Caco-2 (cell line): ENCODE results near the gene ANKRD27. TPM values are rescaled to one million over a fixed set of nuclear protein-coding genes. Genes with fewer than 3 reads are reported as not detected.

Experiments used
- BruUV-seq: library from RNA; stranded (reverse); fragments of 400-500 nt; replicated peaks from 2 replicates; lab custom pipeline; 2021; lab: Mats Ljungman, UMichigan
- CTCF ChIA-PET: fragments of 300-600 bp; sonication (Branson Sonifier 250); formaldehyde crosslinking; loops from one replicate; lab custom pipeline; 2022; ENCODE audit warnings: antibody characterized with exemption; lab: Charles Lee
- POLR2A ChIA-PET: fragments of 300-600 bp; sonication (Branson Sonifier 250); formaldehyde crosslinking; loops from one replicate; lab custom pipeline; 2022; ENCODE audit warnings: antibody characterized with exemption; lab: Charles Lee
- DNase-seq, 2 experiments: peaks; one replicate each; pipeline versions ENCODE4 v3.0.0 to v3.0.0-alpha.2; 2020 to 2022
- H3K27me3 ChIP-seq: replicated peaks from 2 replicates; pipeline ENCODE4 v1.6.0; 2011; ENCODE audit warnings: low read length; ENCODE audit not compliant: control insufficient read depth, insufficient read depth
- H3K36me3 ChIP-seq: 2 replicates; pipeline ENCODE4 v1.5.1; 2011; ENCODE audit warnings: low read length; ENCODE audit not compliant: control insufficient read depth, insufficient read depth
- H3K4me1 ChIP-seq: fragments of 250-450 bp; sonication (Bioruptor Pico); 2 replicates; pipeline ENCODE4 v1.5.1; 2020; ENCODE audit warnings: mild to moderate bottlenecking
- H3K4me3 ChIP-seq: 2 replicates; pipeline ENCODE4 v1.5.1; 2011; ENCODE audit warnings: low read depth, mild to moderate bottlenecking, control low read depth, low read length
- H3K9me3 ChIP-seq: fragments of 250-450 bp; sonication (Bioruptor Pico); 2 replicates; pipeline ENCODE4 v1.5.1; 2020; ENCODE audit warnings: mild to moderate bottlenecking, moderate library complexity
- H3K27ac Mint-ChIP-seq: one replicate; pipeline ENCODE4 v1.8.0; 2022; ENCODE audit warnings: mixed read lengths; ENCODE audit not compliant: unreplicated experiment
- H3K27me3 Mint-ChIP-seq: one replicate; pipeline ENCODE4 v1.8.0; 2022; ENCODE audit warnings: mixed read lengths; ENCODE audit not compliant: insufficient read depth, unreplicated experiment
- H3K36me3 Mint-ChIP-seq: one replicate; pipeline ENCODE4 v1.8.0; 2022; ENCODE audit warnings: mild to moderate bottlenecking, mixed read lengths; ENCODE audit not compliant: insufficient read depth, unreplicated experiment
- H3K4me1 Mint-ChIP-seq: one replicate; pipeline ENCODE4 v1.8.0; 2022; ENCODE audit warnings: low read depth, mixed read lengths; ENCODE audit not compliant: unreplicated experiment
- H3K4me3 Mint-ChIP-seq: one replicate; pipeline ENCODE4 v1.8.0; 2022; ENCODE audit warnings: mild to moderate bottlenecking, moderate library complexity, mixed read lengths; ENCODE audit not compliant: unreplicated experiment
- H3K9me3 Mint-ChIP-seq: one replicate; pipeline ENCODE4 v1.8.0; 2022; ENCODE audit warnings: mixed read lengths; ENCODE audit not compliant: unreplicated experiment
- CTCF ChIP-seq, 2 experiments: fragments of 200-600 bp in 1 of 2; IDR thresholded peaks; 1 replicate in 1 of 2; 2 replicates in 1 of 2; pipeline versions ENCODE4 v1.5.1 to v1.8.0; 2011 to 2022; ENCODE audit warnings: antibody characterized with exemption in 1 of 2, control low read depth in 1 of 2, inconsistent platforms in 1 of 2, low read depth in 1 of 2, low read length in 1 of 2, mild to moderate bottlenecking in 1 of 2, moderate library complexity in 1 of 2; ENCODE audit not compliant: insufficient read depth in 1 of 2, severe bottlenecking in 1 of 2, unreplicated experiment in 1 of 2
- intact Hi-C: fragments of 100-400 bp; cut with micrococcal nuclease; formaldehyde crosslinking; loops from one replicate; pipeline ENCODE4 v1.10.0; 2022; ENCODE audit not compliant: unreplicated experiment
- total RNA-seq: library from RNA; stranded (reverse); gene quantifications from 2 replicates; pipeline ENCODE4 v1.2.3, GENCODE V29; 2022

ANKRD27 gene
- total RNA-seq, 1 experiment from 2014 or later = 54.3 TPM

GRCh38 chr19:32614916-32615315 is 60.1 kb downstream of the ANKRD27 start:
- no peaks in the 10 kb centered on the region for H3K4me1 ChIP-seq
- Mint-ChIP-seq H3K4me1 (no peaks in the 10 kb centered on the region), H3K4me3 (no peak overlapping the region), H3K27me3 (no peaks in the 10 kb centered on the region), H3K9me3 (no peaks in the 10 kb centered on the region), H3K27ac (no peak overlapping the region), H3K36me3 (peaks cover 66% of the 10 kb centered on the region)
- intact Hi-C loops = no loop called here
- BruUV-seq = no TSS peak
- H3K36me3 ChIP-seq = peaks cover 3% of the 10 kb centered on the region
- 0 out of 2 replicates have a peak, but pooled peaks cover 6% of the 10 kb centered on the region for H3K9me3 ChIP-seq
- TF ChIP-seq CTCF (IDR thresholded peaks at IDR 0.05; ENCODE audit: insufficient read depth in 1 of 2, low read depth in 1 of 2, low read length in 1 of 2, severe bottlenecking in 1 of 2, unreplicated experiment in 1 of 2) = no peak
- no peaks in the 10 kb centered on the region for H3K27me3 ChIP-seq
- ChIA-PET POLR2A (no interaction called here), CTCF (no interaction called here)
- no peak overlapping the region for H3K4me3 ChIP-seq
- no peak for DNase-seq

- no peaks in the 10 kb centered on the region for H3K4me1 Mint-ChIP-seq
- 0 out of 2 replicates have a peak, but pooled peaks cover 6% of the 10 kb centered on the region for H3K9me3 ChIP-seq
- no peak overlapping the region for H3K4me3 Mint-ChIP-seq
- H3K27ac Mint-ChIP-seq = no peak overlapping the region
- ChIA-PET POLR2A (no interaction called here), CTCF (no interaction called here)
- H3K27me3 Mint-ChIP-seq = no peaks in the 10 kb centered on the region
- no peaks in the 10 kb centered on the region for H3K9me3 Mint-ChIP-seq
- peaks cover 1% of the 10 kb centered on the region; the same call in 1 of the 2 replicates for H3K36me3 ChIP-seq
- peaks cover 69% of the 10 kb centered on the region for H3K36me3 Mint-ChIP-seq
- intact Hi-C loops = no loop called here
- H3K4me1 ChIP-seq = no peaks in the 10 kb centered on the region
- BruUV-seq = no TSS peak
- TF ChIP-seq CTCF (IDR thresholded peaks at IDR 0.05; ENCODE audit: insufficient read depth in 1 of 2, low read depth in 1 of 2, low read length in 1 of 2, severe bottlenecking in 1 of 2, unreplicated experiment in 1 of 2) = no peak
- no peaks in the 10 kb centered on the region for H3K27me3 ChIP-seq
- no peak for DNase-seq
- H3K4me3 ChIP-seq = no peak overlapping the region
Measured at GRCh38 chr19:32613008-32613407, 62.0 kb downstream of the ANKRD27 start.

- peak in 1 of 2 experiments; percentile 6 for DNase-seq
- Mint-ChIP-seq H3K27me3 (no peaks in the 10 kb centered on the region), H3K27ac (no peak overlapping the region), H3K4me3 (no peak overlapping the region), H3K9me3 (no peaks in the 10 kb centered on the region), H3K36me3 (peaks cover 78% of the 10 kb centered on the region), H3K4me1 (no peaks in the 10 kb centered on the region)
- intact Hi-C loops = no loop called here
- no peaks in the 10 kb centered on the region for H3K27me3 ChIP-seq
- peaks cover 1% of the 10 kb centered on the region for H3K36me3 ChIP-seq
- no TSS peak for BruUV-seq
- POLR2A ChIA-PET = no interaction called here
- CTCF ChIA-PET = no interaction called here
- H3K4me3 ChIP-seq = no peak overlapping the region
- TF ChIP-seq CTCF (IDR thresholded peaks at IDR 0.05; ENCODE audit: insufficient read depth in 1 of 2, low read depth in 1 of 2, low read length in 1 of 2, severe bottlenecking in 1 of 2, unreplicated experiment in 1 of 2) = no peak
- no peaks in the 10 kb centered on the region for H3K4me1 ChIP-seq
- 0 out of 2 replicates have a peak, but pooled peaks cover 6% of the 10 kb centered on the region for H3K9me3 ChIP-seq
Measured at GRCh38 chr19:32611161-32611560, 63.8 kb downstream of the ANKRD27 start.
